Femur (tissue), 1 donor: ENCODE measurements around the gene ANXA2R.
"Not testable (repeated sequence)": the region's sequence is repeated elsewhere in the genome, so short reads cannot be mapped to it uniquely, and the experiment has no call there.

Experiments
- DNase-seq: peaks from one replicate; pipeline ENCODE4 v3.0.0-alpha.2; 2017

The ANXA2R gene

DNA sequence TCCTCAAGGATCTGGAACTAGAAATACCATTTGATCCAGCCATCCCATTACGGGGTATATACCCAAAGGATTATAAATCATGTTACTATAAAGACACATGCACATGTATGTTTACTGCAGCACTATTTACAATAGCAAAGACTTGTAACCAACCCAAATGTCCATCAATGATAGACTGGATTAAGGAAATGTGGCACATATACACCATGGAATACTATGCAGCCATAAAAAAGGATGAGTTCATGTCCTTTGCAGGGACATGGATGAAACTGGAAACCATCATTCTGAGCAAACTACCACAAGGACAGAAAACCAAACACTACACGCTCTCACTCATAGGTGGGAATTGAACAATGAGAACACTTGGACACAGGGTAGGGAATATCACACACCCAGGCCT, 19.9 kb upstream of the ANXA2R start:
- DNase-seq: not testable (repeated sequence)

GRCh38 chr5:43055098-43055497, 15.0 kb upstream of the ANXA2R start:
- DNase-seq: not testable (repeated sequence)

- no peak for DNase-seq
Measured at GRCh38 chr5:43051684-43052083, 11.6 kb upstream of the ANXA2R start.

DNA sequence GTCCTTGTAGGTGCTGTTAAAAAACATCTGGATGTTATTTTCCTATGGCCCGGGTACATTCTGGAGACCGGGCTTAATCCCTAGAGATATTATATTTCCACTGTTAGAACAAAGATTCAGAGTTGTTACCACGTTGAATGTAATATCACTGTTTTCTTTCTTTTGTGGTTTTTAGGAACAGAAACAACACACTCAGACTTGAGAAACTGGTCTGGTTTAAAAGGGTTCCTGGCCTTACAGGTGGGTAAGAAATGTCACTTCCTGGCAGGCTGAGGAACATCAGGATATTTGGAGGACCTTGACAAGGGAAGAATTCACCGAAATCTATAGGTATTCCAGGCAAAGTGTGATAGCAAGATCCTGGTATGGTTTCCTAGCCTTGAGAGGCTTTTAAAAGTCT, 10.3 kb upstream of the ANXA2R start:
- DNase-seq: no peak

GRCh38 chr5:43049236-43049635, 9.1 kb upstream of the ANXA2R start:
- DNase-seq: no peak

GRCh38 chr5:43046474-43046873, 6.4 kb upstream of the ANXA2R start:
- no peak for DNase-seq

- no peak for DNase-seq
Measured at GRCh38 chr5:43045236-43045635, 5.1 kb upstream of the ANXA2R start.

DNA sequence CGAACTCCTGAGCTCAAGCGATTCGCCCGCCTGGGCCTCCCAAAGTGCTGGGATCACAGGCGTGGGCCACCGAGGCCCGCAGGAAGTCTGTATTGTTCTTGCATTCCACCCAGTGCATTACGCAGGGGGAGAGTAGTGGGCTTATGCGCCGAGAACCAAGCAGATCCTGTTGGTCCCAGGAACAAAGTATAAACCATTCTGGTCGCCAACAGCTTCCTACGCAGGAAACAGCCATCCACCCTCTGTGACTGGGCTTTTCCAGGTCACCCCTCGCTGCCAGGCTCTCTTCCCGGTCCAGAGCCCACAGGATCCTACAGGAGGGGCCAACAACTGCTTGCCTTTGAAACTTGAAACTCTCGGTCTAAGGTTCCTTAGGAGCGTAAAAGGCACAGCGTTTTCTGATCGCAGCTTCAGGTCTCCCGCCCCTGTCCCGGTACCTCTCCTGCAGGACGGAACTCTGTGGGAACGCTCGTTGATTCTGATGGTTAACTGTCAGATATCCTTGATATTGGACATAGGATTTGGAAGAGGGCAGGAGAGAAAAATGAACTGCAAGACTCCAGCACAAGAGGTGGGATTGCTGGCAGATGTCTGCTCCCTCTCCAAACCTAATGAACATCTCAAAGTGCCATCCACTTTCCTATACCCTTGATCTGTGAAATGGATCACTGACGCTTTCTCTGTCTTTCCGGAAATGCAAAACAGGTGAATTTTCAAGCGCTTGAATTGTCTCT, 4.2 kb upstream of the ANXA2R start:
- DNase-seq: peak; percentile 36

- no peak for DNase-seq
Measured at GRCh38 chr5:43043400-43043756, 3.3 kb upstream of the ANXA2R start.

DNA sequence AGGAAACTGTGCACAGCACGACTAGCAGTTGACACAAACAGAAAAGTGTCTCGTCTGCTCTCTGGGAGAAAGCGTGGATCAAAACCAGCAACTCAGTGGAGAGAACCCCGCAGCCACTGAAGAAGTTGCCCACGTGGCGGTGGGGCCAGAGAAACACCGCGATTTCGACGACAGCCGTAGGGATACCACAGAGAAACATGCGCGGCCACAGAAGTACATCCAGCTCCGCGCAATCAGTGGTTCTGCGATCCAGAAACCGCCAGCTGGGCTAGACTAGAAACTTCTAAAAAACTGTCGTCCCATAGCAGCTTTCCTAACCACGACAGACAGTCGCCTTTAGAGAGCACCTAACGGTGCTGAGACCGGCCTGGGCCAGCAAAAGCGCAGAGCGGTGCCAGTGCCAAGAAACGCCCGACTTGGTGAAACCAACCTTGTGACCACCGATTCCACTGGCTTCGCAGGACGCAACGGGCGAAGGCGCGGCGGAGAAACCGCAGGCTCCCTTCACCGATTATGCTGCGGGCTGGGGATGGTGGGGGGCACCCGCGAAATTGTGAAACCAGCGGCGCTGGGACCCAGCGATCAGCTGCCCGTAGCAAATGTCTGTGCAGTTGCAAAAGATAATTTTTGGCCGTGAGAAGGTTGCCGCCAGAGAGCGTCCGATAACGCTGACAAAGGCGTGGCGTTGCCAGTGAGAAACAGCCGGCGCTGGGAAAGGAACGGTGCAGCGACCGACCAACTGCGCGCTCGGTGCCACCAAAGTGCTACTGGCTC, 2.7 kb upstream of the ANXA2R start:
- peak; percentile 79 for DNase-seq

- DNase-seq: peak; percentile 85
Measured at GRCh38 chr5:43042176-43042625, 2.1 kb upstream of the ANXA2R start.

DNA sequence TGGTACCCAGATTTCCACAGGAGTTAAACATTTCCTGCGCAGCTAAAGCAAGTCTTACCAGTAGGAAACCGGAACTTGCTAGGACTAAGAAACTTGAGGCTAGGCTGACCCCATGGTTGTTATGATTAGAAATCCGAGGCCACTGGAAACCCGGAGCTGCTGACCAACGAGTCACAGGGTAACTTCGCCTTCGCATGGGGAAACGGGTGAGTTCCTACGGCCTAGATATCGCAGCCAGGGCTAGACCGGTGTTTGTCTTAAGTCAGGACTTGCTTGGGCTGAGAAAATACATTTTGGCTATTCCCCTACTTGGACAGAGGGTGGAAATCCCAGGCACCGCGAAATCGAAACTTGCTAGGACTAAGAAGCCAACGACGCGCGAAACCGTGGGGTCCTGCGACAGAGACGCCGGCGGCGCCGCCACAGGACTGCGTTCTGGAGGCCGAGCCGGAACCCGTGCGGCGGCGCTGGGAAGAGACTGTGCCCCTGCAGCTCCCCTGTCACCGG, 1.6 kb upstream of the ANXA2R start:
- DNase-seq: peak; percentile 76

DNA sequence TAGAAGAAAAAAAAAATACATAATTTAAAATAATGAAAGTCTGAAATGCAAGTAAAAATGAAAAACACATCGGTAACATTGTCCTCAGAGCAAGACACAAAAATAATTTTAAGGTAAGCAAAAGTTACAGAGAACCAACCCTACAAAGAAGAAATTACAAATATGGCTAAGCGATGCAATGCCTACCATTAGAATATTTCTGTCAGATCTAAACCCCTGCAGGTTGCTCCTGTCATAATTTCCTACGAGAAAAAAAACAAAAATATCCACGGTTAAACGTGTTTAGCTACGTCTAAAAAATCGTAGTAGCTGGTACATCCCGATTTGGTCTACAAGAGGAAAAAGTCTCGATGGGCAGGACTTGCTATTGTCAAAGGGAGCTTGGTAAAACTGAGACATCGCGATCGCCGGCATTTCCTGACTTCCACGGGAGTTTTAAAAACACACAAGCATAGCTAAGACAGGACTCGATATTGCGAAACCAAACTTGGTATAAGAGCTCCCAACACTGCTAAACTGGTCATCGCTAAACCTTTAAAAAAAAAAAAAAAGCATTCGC, 1.1 kb upstream of the ANXA2R start:
- peak; percentile 49 for DNase-seq

- peak; percentile 67 for DNase-seq
Measured at GRCh38 chr5:43039471-43040286, 440 bp downstream of the ANXA2R start.

DNA sequence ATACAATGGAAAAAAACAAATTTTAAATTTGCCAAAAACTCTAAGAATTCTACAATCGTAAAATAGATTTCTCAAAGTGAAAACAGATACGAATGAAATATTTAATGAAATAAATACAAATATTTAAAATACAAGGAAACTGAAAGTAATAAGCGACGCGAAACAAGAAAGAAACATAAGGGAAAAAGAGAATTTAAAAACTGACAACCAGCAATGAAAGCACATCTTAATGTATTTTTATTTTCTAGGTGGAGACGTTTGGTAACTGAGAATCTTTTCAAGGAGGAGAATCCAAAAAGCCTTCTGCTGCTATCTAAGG, 1.0 kb downstream of the ANXA2R start:
- no peak for DNase-seq

GRCh38 chr5:43038496-43038989, 1.6 kb downstream of the ANXA2R start:
- DNase-seq: peak; percentile 27

- DNase-seq: peak; percentile 46
Measured at GRCh38 chr5:43037636-43038495, 2.3 kb downstream of the ANXA2R start.

- peak; percentile 30 for DNase-seq
Measured at GRCh38 chr5:43036856-43037635, 3.1 kb downstream of the ANXA2R start.

- DNase-seq: no peak
Measured at GRCh38 chr5:43036409-43036808, 3.7 kb downstream of the ANXA2R start.

DNA sequence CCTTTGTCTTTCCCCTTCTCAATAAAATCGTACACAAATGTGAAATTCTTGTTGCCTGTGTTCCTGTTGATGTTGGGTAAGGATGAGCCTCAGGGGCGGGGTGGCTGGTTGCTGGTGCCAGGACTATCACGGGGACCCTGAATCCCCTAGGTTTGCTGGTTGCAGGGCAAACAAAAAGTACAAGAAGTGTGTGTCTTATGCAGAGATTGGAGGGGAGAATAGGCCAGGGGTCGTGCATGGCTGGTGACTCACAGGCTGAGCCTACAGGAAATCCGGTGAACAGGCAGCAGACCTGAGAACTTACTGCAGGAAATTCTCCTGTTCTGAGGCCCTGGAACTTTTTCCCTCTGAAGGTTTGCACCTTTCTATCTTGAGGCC, 5.5 kb downstream of the ANXA2R start:
- no peak for DNase-seq
